VCaP (cell line): Measurements from ENCODE around the gene MYLK2.
"Not testable (repeated sequence)": the region's sequence is repeated elsewhere in the genome, so short reads cannot be mapped to it uniquely, and the experiment has no call there.

Experiments
- H3K27ac ChIP-seq: fragments of 450-650 bp; 2 replicates; pipeline ENCODE4 v1.5.1; 2017
- TF ChIP-seq, protein P1 (sequence below): fragments of 450-650 bp; conservative IDR thresholded peaks from 2 replicates; pipeline ENCODE4 v1.5.1; 2017; ENCODE audit warnings: mild to moderate bottlenecking, moderate library complexity

The MYLK2 gene

GRCh38 chr20:31808481-31808880 lies 10.7 kb upstream of the MYLK2 start:
- TF ChIP-seq, protein P1, sequence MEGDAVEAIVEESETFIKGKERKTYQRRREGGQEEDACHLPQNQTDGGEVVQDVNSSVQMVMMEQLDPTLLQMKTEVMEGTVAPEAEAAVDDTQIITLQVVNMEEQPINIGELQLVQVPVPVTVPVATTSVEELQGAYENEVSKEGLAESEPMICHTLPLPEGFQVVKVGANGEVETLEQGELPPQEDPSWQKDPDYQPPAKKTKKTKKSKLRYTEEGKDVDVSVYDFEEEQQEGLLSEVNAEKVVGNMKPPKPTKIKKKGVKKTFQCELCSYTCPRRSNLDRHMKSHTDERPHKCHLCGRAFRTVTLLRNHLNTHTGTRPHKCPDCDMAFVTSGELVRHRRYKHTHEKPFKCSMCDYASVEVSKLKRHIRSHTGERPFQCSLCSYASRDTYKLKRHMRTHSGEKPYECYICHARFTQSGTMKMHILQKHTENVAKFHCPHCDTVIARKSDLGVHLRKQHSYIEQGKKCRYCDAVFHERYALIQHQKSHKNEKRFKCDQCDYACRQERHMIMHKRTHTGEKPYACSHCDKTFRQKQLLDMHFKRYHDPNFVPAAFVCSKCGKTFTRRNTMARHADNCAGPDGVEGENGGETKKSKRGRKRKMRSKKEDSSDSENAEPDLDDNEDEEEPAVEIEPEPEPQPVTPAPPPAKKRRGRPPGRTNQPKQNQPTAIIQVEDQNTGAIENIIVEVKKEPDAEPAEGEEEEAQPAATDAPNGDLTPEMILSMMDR, result no peak
- no peak overlapping the region for H3K27ac ChIP-seq

DNA sequence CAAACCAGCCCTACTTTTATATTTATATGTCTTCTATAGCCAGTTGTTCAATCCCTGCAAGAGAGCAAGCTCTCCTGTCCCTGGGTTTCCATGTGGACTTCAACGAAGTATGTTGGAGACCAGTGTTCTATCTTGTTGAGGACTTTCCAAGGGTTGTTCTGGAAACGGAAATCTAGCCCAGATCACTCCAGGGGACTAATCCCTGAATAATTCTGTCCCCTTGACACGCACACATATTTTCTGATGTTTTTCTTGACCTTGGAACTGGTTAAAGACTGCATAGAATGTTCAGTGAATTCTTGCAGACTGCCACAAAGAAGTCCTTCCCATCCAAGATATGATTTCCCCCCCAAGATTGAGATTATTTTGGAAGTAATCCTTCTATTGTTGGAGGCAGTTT lies 9.5 kb upstream of the MYLK2 start:
- H3K27ac ChIP-seq, result no peak overlapping the region
- TF ChIP-seq, protein P1, result no peak

GRCh38 chr20:31811198-31811597 lies 8.0 kb upstream of the MYLK2 start:
- TF ChIP-seq, protein P1, result no peak
- no peak overlapping the region for H3K27ac ChIP-seq

- TF ChIP-seq, protein P1, result no peak
- no peak overlapping the region for H3K27ac ChIP-seq
These were observed 7.1 kb upstream of the MYLK2 start for GRCh38 chr20:31811796-31812728.

DNA sequence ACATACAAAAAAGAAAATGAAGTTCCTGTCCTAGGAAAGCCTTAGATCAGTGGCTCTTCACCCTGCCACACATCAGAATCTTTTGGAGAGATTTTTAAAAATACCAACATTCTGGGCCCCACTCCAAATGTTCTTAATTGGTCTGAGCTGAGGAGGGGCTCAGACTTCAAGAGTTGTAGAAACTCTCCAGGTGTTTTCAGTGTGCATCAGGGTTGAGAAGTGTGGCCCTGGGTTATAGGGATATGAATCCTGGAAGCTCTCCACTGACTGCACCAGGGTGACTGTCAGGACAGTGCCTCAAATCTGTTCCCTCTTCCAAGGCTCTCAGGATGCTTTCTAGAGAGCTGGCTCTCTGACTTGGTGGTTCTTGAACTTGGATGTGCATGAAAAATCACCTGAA lies 5.5 kb upstream of the MYLK2 start:
- no peak overlapping the region; the same call in 1 of the 2 replicates for H3K27ac ChIP-seq

DNA sequence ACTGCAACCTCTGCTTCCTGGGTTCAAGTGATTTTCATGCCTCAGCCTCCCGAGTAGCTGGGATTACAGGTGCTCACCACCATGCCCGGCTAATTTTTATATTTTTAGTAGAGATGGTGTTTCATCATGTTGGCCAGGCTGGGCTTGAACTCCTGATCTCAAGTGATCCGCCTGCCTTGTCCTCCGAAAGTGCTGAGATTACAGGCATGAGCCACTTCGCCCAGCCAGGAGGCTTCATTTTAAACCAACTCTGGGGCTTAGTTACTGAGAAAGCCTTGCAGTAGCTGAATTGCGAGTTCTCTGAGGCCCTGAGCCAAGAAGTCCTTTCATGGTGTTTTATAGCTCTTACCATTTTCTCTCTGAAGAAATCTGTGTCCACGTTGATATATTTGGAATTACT lies 5.0 kb upstream of the MYLK2 start:
- H3K27ac ChIP-seq, result not testable (repeated sequence)

More for the DNA sequence above, 5.5 kb upstream of the MYLK2 start:
- TF ChIP-seq, protein P1, result no peak

GRCh38 chr20:31815408-31816188 lies 3.6 kb upstream of the MYLK2 start:
- TF ChIP-seq, protein P1, result no peak
- H3K27ac ChIP-seq, result peak overlapping the region; percentile 59
